ENCODE data around the gene LEMD3.

The LEMD3 gene

GRCh38 chr12:65169320-65170208, at the start of gene LEMD3:
LEMD3 (plus strand) TSS chr12:65169583; CDS start chr12:65169597, 14 bp downstream.
- in situ Hi-C loops (cut with HindIII; ENCODE audit: low sequenced_read_pairs), result no loop called here

GRCh38 chr12:65121049-65121955, 48.1 kb upstream of the LEMD3 start, which contains the start of gene WIF1:
WIF1 (minus strand) TSS chr12:65121305; CDS start chr12:65121191, 114 bp downstream.
- no peak for DNase-seq (ENCODE audit: low read depth, low spot score)
- peak within 1 kb of the TSS; percentile 10 for H3K4me3 ChIP-seq (ENCODE audit: low read depth, low read length)
- peak; percentile 35 for TF ChIP-seq CTCF (IDR thresholded peaks at IDR 0.05; ENCODE audit: low read depth, low read length)
- in situ Hi-C loops (cut with HindIII; ENCODE audit: low sequenced_read_pairs), result no loop called here

More at GRCh38 chr12:65169320-65170208, at the start of gene LEMD3:
- H3K4me3 ChIP-seq (ENCODE audit: low read depth, low read length), result peak within 1 kb of the TSS; percentile 87
- DNase-seq (ENCODE audit: low read depth, low spot score), result peak; percentile 89
- peak; percentile 4 for TF ChIP-seq CTCF (IDR thresholded peaks at IDR 0.05; ENCODE audit: low read depth, low read length)

- H3K4me3 ChIP-seq (ENCODE audit: low read depth, low read length), result no peak overlapping the region
- DNase-seq (ENCODE audit: low read depth, low spot score), result no peak
- in situ Hi-C loops (cut with HindIII; ENCODE audit: low sequenced_read_pairs), result no loop called here
- TF ChIP-seq CTCF (IDR thresholded peaks at IDR 0.05; ENCODE audit: low read depth, low read length), result no peak
Measured at GRCh38 chr12:65121956-65122469, 47.4 kb upstream of the LEMD3 start.

GRCh38 chr12:65122703-65123102, 46.7 kb upstream of the LEMD3 start:
- in situ Hi-C loops (cut with HindIII; ENCODE audit: low sequenced_read_pairs), result no loop called here
- TF ChIP-seq CTCF (IDR thresholded peaks at IDR 0.05; ENCODE audit: low read depth, low read length), result no peak
- DNase-seq (ENCODE audit: low read depth, low spot score), result no peak
- H3K4me3 ChIP-seq (ENCODE audit: low read depth, low read length), result no peak overlapping the region

GRCh38 chr12:65123435-65124063, 45.8 kb upstream of the LEMD3 start:
- peak; percentile 72 for TF ChIP-seq CTCF (IDR thresholded peaks at IDR 0.05; ENCODE audit: low read depth, low read length)
- no peak overlapping the region for H3K4me3 ChIP-seq (ENCODE audit: low read depth, low read length)
- peak; percentile 37 for DNase-seq (ENCODE audit: low read depth, low spot score)
- in situ Hi-C loops (cut with HindIII; ENCODE audit: low sequenced_read_pairs), result no loop called here

GRCh38 chr12:65125247-65125646, 44.1 kb upstream of the LEMD3 start:
- DNase-seq (ENCODE audit: low read depth, low spot score), result no peak
- in situ Hi-C loops (cut with HindIII; ENCODE audit: low sequenced_read_pairs), result no loop called here
- no peak for TF ChIP-seq CTCF (IDR thresholded peaks at IDR 0.05; ENCODE audit: low read depth, low read length)
- H3K4me3 ChIP-seq (ENCODE audit: low read depth, low read length), result no peak overlapping the region

Measured in astrocyte of the spinal cord (primary cell).